ENCODE data around the gene ROR2. TPM values are rescaled to one million over a fixed set of nuclear protein-coding genes. Genes with fewer than 3 reads are reported as not detected.

ROR2 gene
- total and polyA plus RNA-seq, 5 experiments from 2014 or later, result not detected

GRCh38 chr9:91718071-91718470, 232.0 kb downstream of the ROR2 start:
- no peak for DNase-seq
- POLR2A ChIA-PET, result no interaction called here
- H3K4me1 Mint-ChIP-seq, result peaks cover 0 to 10% (median 5%) of the 10 kb centered on the region in 4 donors
- H3K27ac Mint-ChIP-seq, result no peak overlapping the region
- H3K4me3 Mint-ChIP-seq, result no peak overlapping the region
- H3K27me3 Mint-ChIP-seq, result peaks cover 22 to 55% (median 34%) of the 10 kb centered on the region in 5 donors
- H3K9me3 Mint-ChIP-seq, result peaks cover 0 to 25% (median 8%) of the 10 kb centered on the region in 9 donors
- no peak for ATAC-seq
- H3K36me3 Mint-ChIP-seq, result peaks cover 0 to 16% (median 5%) of the 10 kb centered on the region in 3 donors

DNA sequence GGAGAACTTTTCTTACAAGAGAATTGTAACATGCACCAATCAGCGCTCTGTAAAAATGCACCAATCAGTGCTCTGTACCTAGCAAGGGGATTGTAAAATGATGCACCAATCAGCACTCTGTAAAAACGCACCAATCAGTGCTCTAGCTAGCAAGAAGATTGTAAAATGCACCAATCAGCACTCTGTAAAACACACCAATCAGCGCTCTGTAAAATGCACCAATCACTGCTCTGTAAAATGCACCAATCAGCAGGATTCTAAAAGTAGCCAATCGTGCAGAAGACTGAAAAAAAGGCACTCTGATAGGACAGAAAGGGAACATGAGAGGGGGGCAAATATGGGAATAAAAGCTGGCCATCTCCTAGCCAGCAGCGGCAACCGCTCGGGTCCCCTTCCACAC, 233.2 kb downstream of the ROR2 start:
- Mint-ChIP-seq H3K4me1 (peaks cover 0 to 15% (median 7%) of the 10 kb centered on the region in 4 donors), H3K27ac (no peak overlapping the region), H3K27me3 (peaks cover 20 to 59% (median 34%) of the 10 kb centered on the region in 5 donors), H3K36me3 (peaks cover 0 to 16% (median 5%) of the 10 kb centered on the region in 3 donors), H3K4me3 (no peak overlapping the region), H3K9me3 (peaks cover 0 to 25% (median 8%) of the 10 kb centered on the region in 9 donors)
- ATAC-seq (no peak), DNase-seq (no peak)
- POLR2A ChIA-PET, result no interaction called here

- peaks cover 20 to 59% (median 34%) of the 10 kb centered on the region in 5 donors for H3K27me3 Mint-ChIP-seq
- H3K27ac Mint-ChIP-seq, result no peak overlapping the region
- peaks cover 0 to 16% (median 5%) of the 10 kb centered on the region in 3 donors for H3K36me3 Mint-ChIP-seq
- no peak overlapping the region for H3K4me3 Mint-ChIP-seq
- POLR2A ChIA-PET, result no interaction called here
- ATAC-seq, result no peak
- no peak for DNase-seq
- peaks cover 0 to 15% (median 6%) of the 10 kb centered on the region in 4 donors for H3K4me1 Mint-ChIP-seq
- H3K9me3 Mint-ChIP-seq, result peaks cover 0 to 25% (median 8%) of the 10 kb centered on the region in 9 donors
These were observed 233.8 kb downstream of the ROR2 start for GRCh38 chr9:91716239-91716638.

GRCh38 chr9:91714874-91715615, 235.0 kb downstream of the ROR2 start:
- Mint-ChIP-seq H3K4me3 (peak overlapping the region in 2 of 10 donors; percentile 41 to 48), H3K27ac (peak overlapping the region in 1 of 10 donors; percentile 50), H3K4me1 (peaks cover 0 to 11% (median 2%) of the 10 kb centered on the region in 4 donors), H3K9me3 (peaks cover 0 to 25% (median 8%) of the 10 kb centered on the region in 9 donors), H3K27me3 (peaks cover 17 to 49% (median 33%) of the 10 kb centered on the region in 5 donors), H3K36me3 (peaks cover 0 to 16% (median 5%) of the 10 kb centered on the region in 3 donors)
- ATAC-seq, result no peak
- DNase-seq, result no peak
- POLR2A ChIA-PET, result no interaction called here

- H3K36me3 Mint-ChIP-seq, result peaks cover 0 to 16% (median 5%) of the 10 kb centered on the region in 3 donors
- ATAC-seq (no peak), DNase-seq (no peak)
- peaks cover 0 to 11% (median 2%) of the 10 kb centered on the region in 4 donors for H3K4me1 Mint-ChIP-seq
- peaks cover 0 to 25% (median 8%) of the 10 kb centered on the region in 9 donors for H3K9me3 Mint-ChIP-seq
- peak overlapping the region in 9 of 10 donors; percentile 24 to 73 (median 48) for H3K4me3 Mint-ChIP-seq
- peaks cover 15 to 40% (median 26%) of the 10 kb centered on the region in 5 donors for H3K27me3 Mint-ChIP-seq
- peak overlapping the region in 1 of 10 donors; percentile 46 for H3K27ac Mint-ChIP-seq
- POLR2A ChIA-PET, result no interaction called here
These were observed 235.8 kb downstream of the ROR2 start for GRCh38 chr9:91714020-91714806.

GRCh38 chr9:91712811-91713210, 237.2 kb downstream of the ROR2 start:
- Mint-ChIP-seq H3K4me3 (peak overlapping the region in 3 of 10 donors; percentile 16 to 50 (median 37)), H3K27me3 (peaks cover 14 to 31% (median 17%) of the 10 kb centered on the region in 5 donors), H3K36me3 (peaks cover 0 to 15% (median 5%) of the 10 kb centered on the region in 3 donors), H3K27ac (peak overlapping the region in 2 of 10 donors; percentile 15 to 72), H3K9me3 (peaks cover 0 to 25% (median 8%) of the 10 kb centered on the region in 9 donors), H3K4me1 (peaks cover 0 to 11% (median 2%) of the 10 kb centered on the region in 4 donors)
- ATAC-seq (no peak), DNase-seq (no peak)
- POLR2A ChIA-PET, result no interaction called here

DNA sequence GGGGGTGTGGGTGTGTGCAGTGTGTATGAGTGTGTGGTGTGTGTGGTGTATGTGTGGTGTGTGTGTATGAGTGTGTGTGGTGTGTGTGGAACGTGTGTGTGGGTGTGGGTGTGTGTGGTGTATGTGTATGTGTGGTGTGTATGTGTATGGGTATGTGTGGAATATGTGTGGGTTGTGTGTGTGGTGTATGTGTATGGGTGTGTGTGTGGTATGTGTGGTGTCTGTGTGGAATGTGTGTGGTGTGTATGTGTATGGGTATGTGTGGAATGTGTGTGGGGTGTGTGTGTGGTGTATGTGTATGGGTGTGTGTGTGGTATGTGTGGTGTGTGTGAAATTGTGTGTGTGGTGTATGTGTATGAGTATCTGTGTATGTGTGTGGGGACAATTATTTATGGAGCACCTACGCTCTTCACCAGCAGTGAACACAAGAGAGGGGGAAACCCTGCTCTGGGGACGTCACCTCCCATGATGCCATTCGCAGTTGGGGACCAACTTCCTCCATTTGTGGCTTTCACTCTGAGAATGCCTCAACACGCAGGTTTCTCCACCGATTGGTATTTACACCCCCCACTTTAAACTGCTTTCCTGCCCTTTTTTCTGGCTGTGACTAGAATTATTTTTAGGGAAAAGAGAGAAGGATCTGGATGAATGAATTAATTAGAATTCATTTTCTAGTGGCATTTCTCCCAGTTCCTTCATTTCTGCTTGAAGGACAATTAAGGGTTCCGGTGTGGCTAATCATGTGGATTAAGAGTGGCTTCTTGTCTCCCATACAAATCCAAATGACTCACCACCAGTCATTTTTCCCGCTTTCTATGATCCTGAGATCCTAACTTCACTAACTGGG, 238.1 kb downstream of the ROR2 start:
- no peak overlapping the region for H3K4me3 Mint-ChIP-seq
- H3K9me3 Mint-ChIP-seq, result peaks cover 0 to 19% (median 8%) of the 10 kb centered on the region in 9 donors
- DNase-seq (peak in 9 of 10 donors; percentile 13 to 79 (median 57)), ATAC-seq (peak; percentile 93 to 96)
- H3K4me1 Mint-ChIP-seq, result peaks cover 0 to 9% (median 2%) of the 10 kb centered on the region in 4 donors
- peaks cover 0 to 8% (median 5%) of the 10 kb centered on the region in 3 donors for H3K36me3 Mint-ChIP-seq
- peaks cover 9 to 24% (median 14%) of the 10 kb centered on the region in 5 donors for H3K27me3 Mint-ChIP-seq
- H3K27ac Mint-ChIP-seq, result no peak overlapping the region
- POLR2A ChIA-PET, result no interaction called here

GRCh38 chr9:91710158-91710557, 239.9 kb downstream of the ROR2 start:
- ATAC-seq, result no peak
- peaks cover 0 to 20% (median 10%) of the 10 kb centered on the region in 9 donors for H3K9me3 Mint-ChIP-seq
- no peak for DNase-seq
- peaks cover 0 to 9% (median 2%) of the 10 kb centered on the region in 4 donors for H3K4me1 Mint-ChIP-seq
- H3K27me3 Mint-ChIP-seq, result peaks cover 0 to 12% (median 8%) of the 10 kb centered on the region in 5 donors
- H3K27ac Mint-ChIP-seq, result no peak overlapping the region
- POLR2A ChIA-PET, result no interaction called here
- no peak overlapping the region for H3K4me3 Mint-ChIP-seq
- H3K36me3 Mint-ChIP-seq, result peaks cover 0 to 6% (median 2%) of the 10 kb centered on the region in 3 donors

GRCh38 chr9:91705386-91705785, 244.6 kb downstream of the ROR2 start:
- POLR2A ChIA-PET, result no interaction called here
- peaks cover 0 to 17% (median 6%) of the 10 kb centered on the region in 5 donors for H3K27me3 Mint-ChIP-seq

GRCh38 chr9:91700475-91700874, 249.6 kb downstream of the ROR2 start:
- no peak for ATAC-seq
- H3K27me3 Mint-ChIP-seq, result peaks cover 0 to 15% (median 3%) of the 10 kb centered on the region in 5 donors
- H3K36me3 Mint-ChIP-seq, result peaks cover 0 to 5% (median under 1%) of the 10 kb centered on the region in 3 donors
- POLR2A ChIA-PET, result interaction anchor here (0.6 kb wide), 1 partner anchor 777 kb away, joined by 3 read pairs; no protein-coding TSS in a partner anchor
- peaks cover 0 to 4% (median 1%) of the 10 kb centered on the region in 4 donors for H3K4me1 Mint-ChIP-seq
- no peak overlapping the region for H3K4me3 Mint-ChIP-seq
- no peak overlapping the region for H3K27ac Mint-ChIP-seq
- no peak for DNase-seq
- H3K9me3 Mint-ChIP-seq, result peaks cover 3 to 20% (median 6%) of the 10 kb centered on the region in 9 donors

More at GRCh38 chr9:91705386-91705785, 244.6 kb downstream of the ROR2 start:
- H3K9me3 Mint-ChIP-seq, result peaks cover 3 to 33% (median 12%) of the 10 kb centered on the region in 9 donors
- H3K27ac Mint-ChIP-seq, result no peak overlapping the region
- no peak for ATAC-seq
- H3K36me3 Mint-ChIP-seq, result peaks cover 0 to 8% (median 2%) of the 10 kb centered on the region in 3 donors
- H3K4me1 Mint-ChIP-seq, result no peaks in the 10 kb centered on the region
- H3K4me3 Mint-ChIP-seq, result no peak overlapping the region
- no peak for DNase-seq

DNA sequence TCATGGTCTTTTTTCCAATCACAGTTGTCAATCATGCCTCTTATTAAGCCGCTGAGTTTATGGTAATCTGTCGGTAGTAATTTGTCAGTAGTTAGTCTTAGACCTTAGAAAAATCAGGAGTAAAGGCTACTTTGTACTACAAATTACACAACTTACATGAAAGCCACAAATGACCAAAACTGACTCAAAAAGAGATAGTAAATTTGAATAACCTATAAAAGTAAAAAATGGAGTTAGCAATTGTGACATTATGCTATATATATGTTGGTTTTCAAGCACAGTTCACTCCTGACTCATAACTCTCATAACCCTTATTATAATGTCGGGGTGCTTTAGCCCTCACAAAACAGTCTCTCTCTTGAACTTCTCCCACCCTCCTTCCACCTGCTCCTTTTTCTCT, 251.8 kb downstream of the ROR2 start:
- Mint-ChIP-seq H3K27me3 (peaks cover 0 to 9% (median 5%) of the 10 kb centered on the region in 5 donors), H3K9me3 (peaks cover 0 to 7% (median 0%) of the 10 kb centered on the region in 9 donors), H3K27ac (no peak overlapping the region), H3K36me3 (no peaks in the 10 kb centered on the region), H3K4me3 (no peak overlapping the region), H3K4me1 (peaks cover 0 to 12% (median 5%) of the 10 kb centered on the region in 4 donors)
- ATAC-seq (no peak), DNase-seq (no peak)
- POLR2A ChIA-PET, result no interaction called here

- Mint-ChIP-seq H3K27ac (no peak overlapping the region), H3K9me3 (peaks cover 0 to 2% (median 0%) of the 10 kb centered on the region in 9 donors), H3K4me1 (peaks cover 0 to 12% (median 5%) of the 10 kb centered on the region in 4 donors), H3K27me3 (peaks cover 0 to 9% (median 2%) of the 10 kb centered on the region in 5 donors), H3K4me3 (no peak overlapping the region), H3K36me3 (no peaks in the 10 kb centered on the region)
- POLR2A ChIA-PET, result no interaction called here
- ATAC-seq (no peak), DNase-seq (no peak)
These were observed 252.8 kb downstream of the ROR2 start for GRCh38 chr9:91697201-91697600.

All from naive thymus-derived CD8-positive, alpha-beta T cell (primary cell).